Esophagus squamous epithelium (tissue), 4 donors: Measurements from ENCODE around the gene ANKRD6.

Experiments used
- CTCF ChIP-seq, 6 experiments: fragments of 450-650 bp in 4 of 6; fragments of 200-600 bp in 2 of 6; sonication (generic) in 2 of 6; IDR thresholded peaks; one replicate each; pipeline ENCODE4 v1.5.1; 2016 to 2019; ENCODE audit warnings: antibody characterized with exemption in 6 of 6, mild to moderate bottlenecking in 4 of 6, moderate library complexity in 4 of 6
- POLR2A ChIP-seq, 4 donors: fragments of 450-650 bp; IDR thresholded peaks; one replicate each; pipeline ENCODE4 v1.6.1; 2017; ENCODE audit warnings: antibody characterized with exemption in 4 of 4, mild to moderate bottlenecking in 4 of 4, moderate library complexity in 3 of 4

GRCh38 chr6:89649682-89650081 is 216.7 kb downstream of the ANKRD6 start:
- TF ChIP-seq CTCF (IDR thresholded peaks at IDR 0.05) (no peak), POLR2A (IDR thresholded peaks at IDR 0.05) (no peak)
